ENCODE results near the gene TAMM41. TPM values are rescaled to one million over a fixed set of nuclear protein-coding genes. Genes with fewer than 3 reads are reported as not detected.

TAMM41 gene
- total RNA-seq, 2 donors from 2014 or later = 5.0 to 6.8 TPM

DNA sequence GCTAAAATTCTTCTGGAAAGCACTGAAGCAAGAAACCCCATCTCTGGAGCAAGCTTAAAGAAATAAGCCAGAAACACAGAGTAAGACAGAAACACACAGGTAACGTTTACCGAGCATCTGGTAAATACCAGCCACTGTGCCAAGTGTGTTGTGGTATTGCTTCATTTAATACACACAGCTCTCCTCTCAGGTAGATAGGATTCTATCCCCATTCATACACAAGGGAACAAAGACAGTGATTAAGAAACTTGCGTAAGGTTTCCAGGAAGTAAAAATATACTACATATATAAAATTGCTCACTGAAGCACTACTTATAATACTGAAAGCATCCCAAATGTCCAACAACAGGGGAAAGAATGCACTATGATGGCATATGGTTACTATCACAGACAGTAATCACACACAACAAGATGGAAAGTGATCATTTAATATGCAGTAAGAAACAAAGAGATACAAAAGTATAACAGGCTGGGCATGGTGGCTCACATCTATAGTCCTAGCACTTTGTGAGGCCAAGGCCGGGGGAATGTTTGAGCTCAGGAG is 27.5 kb downstream of the TAMM41 start:
- peaks cover 31% of the 10 kb centered on the region for H3K36me3 ChIP-seq
- no peak for DNase-seq (ENCODE audit: low spot score)
- TF ChIP-seq, protein P1, sequence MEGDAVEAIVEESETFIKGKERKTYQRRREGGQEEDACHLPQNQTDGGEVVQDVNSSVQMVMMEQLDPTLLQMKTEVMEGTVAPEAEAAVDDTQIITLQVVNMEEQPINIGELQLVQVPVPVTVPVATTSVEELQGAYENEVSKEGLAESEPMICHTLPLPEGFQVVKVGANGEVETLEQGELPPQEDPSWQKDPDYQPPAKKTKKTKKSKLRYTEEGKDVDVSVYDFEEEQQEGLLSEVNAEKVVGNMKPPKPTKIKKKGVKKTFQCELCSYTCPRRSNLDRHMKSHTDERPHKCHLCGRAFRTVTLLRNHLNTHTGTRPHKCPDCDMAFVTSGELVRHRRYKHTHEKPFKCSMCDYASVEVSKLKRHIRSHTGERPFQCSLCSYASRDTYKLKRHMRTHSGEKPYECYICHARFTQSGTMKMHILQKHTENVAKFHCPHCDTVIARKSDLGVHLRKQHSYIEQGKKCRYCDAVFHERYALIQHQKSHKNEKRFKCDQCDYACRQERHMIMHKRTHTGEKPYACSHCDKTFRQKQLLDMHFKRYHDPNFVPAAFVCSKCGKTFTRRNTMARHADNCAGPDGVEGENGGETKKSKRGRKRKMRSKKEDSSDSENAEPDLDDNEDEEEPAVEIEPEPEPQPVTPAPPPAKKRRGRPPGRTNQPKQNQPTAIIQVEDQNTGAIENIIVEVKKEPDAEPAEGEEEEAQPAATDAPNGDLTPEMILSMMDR (IDR thresholded peaks at IDR 0.05) = no peak
- no peaks in the 10 kb centered on the region for H3K9me3 ChIP-seq
- H3K27ac ChIP-seq = no peak overlapping the region
- H3K4me1 ChIP-seq = no peaks in the 10 kb centered on the region
- no peak overlapping the region for H3K4me3 ChIP-seq
- no peaks in the 10 kb centered on the region for H3K27me3 ChIP-seq

DNA sequence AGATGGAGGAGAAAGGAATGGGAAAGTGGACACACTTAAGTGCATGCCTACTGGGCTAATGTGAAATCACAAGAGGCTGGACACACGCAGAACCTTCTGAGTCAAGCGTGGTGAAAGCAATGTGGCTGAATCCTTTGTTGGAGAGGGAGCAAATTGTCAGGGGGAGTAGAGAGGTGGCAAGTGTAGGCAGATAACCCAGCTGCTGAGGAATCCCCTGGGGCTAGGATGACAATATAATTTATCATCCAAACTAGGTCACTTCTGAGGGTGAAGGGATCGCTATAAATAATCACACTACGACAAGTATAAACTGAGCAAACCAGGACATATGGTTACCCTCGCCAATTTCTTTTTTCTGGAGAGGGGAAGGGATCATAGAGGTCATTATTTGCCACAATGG is 28.7 kb downstream of the TAMM41 start:
- TF ChIP-seq, protein P1 (IDR thresholded peaks at IDR 0.05) = no peak
- Histone ChIP-seq H3K9me3 (no peaks in the 10 kb centered on the region), H3K4me1 (no peaks in the 10 kb centered on the region), H3K4me3 (no peak overlapping the region), H3K36me3 (peaks cover 36% of the 10 kb centered on the region), H3K27ac (no peak overlapping the region), H3K27me3 (no peaks in the 10 kb centered on the region)
- no peak for DNase-seq (ENCODE audit: low spot score)

DNA sequence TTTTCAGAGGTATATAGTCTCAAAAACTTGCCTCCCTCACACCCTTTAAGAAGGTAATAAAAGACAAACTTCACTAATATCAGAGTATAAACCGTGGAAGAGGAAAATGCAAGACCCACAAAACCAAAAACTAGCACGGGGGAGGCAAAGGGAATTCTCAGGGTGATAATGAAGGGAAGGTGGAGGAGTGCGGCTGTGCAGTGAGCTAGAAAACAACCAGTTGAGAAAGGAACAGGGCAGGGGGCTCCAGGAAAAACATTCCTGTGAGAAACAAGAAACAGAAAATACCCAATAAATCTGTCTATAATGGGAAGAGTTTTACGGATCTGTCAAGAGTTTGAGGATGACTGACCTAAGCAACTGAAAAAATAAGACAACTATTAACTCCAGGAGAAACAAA is 31.6 kb downstream of the TAMM41 start:
- H3K9me3 ChIP-seq = no peaks in the 10 kb centered on the region
- no peaks in the 10 kb centered on the region for H3K27me3 ChIP-seq
- no peak overlapping the region for H3K27ac ChIP-seq
- H3K4me3 ChIP-seq = no peak overlapping the region
- TF ChIP-seq, protein P1 (IDR thresholded peaks at IDR 0.05) = no peak
- H3K4me1 ChIP-seq = no peaks in the 10 kb centered on the region
- DNase-seq (ENCODE audit: low spot score) = no peak
- peaks cover 40% of the 10 kb centered on the region for H3K36me3 ChIP-seq

DNA sequence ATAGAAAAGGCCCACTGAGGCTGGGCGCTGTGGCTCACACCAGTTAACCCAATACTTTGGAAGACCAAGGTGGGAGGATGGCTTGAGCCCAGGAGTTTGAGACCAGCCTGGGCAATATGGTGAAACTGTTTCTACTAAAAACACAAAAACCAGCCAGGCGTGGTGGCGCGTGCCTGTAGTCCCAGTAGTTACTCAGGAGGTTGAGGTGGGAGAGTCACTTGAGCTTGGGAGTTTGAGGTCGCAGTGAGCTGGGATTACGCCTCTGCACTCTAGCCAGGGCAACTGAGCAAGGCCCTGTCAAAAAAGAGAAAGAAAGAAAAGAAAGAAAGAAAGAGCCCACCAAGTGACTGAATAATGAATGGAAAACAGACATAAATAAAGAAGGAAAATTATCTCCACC is 32.0 kb downstream of the TAMM41 start:
- Histone ChIP-seq H3K9me3 (no peaks in the 10 kb centered on the region), H3K4me1 (no peaks in the 10 kb centered on the region), H3K4me3 (no peak overlapping the region), H3K27me3 (no peaks in the 10 kb centered on the region), H3K36me3 (peaks cover 44% of the 10 kb centered on the region), H3K27ac (no peak overlapping the region)
- TF ChIP-seq, protein P1 (IDR thresholded peaks at IDR 0.05) = no peak
- no peak for DNase-seq (ENCODE audit: low spot score)

DNA sequence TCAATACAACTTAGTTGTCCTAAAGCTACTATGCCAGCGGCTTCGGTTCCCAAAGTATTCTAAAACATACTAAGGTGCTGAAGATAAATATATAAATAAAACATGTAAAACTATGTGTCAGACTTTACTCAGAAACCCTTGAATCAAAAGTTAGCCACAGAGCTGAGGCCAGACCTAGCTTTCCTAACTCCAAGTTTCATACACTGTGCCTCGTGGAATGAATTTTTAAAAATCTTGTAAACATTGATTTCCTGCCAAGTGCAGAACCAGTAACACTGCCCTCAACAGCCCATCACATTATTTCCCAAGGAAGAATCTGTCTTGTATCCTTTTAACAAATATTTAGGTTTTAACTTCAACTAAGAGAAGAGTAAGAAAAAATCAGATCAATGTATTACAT is 36.4 kb downstream of the TAMM41 start:
- DNase-seq (ENCODE audit: low spot score) = no peak
- Histone ChIP-seq H3K27me3 (no peaks in the 10 kb centered on the region), H3K27ac (no peak overlapping the region), H3K4me3 (no peak overlapping the region), H3K36me3 (peaks cover 59% of the 10 kb centered on the region), H3K9me3 (no peaks in the 10 kb centered on the region), H3K4me1 (no peaks in the 10 kb centered on the region)
- TF ChIP-seq, protein P1 (IDR thresholded peaks at IDR 0.05) = no peak

DNA sequence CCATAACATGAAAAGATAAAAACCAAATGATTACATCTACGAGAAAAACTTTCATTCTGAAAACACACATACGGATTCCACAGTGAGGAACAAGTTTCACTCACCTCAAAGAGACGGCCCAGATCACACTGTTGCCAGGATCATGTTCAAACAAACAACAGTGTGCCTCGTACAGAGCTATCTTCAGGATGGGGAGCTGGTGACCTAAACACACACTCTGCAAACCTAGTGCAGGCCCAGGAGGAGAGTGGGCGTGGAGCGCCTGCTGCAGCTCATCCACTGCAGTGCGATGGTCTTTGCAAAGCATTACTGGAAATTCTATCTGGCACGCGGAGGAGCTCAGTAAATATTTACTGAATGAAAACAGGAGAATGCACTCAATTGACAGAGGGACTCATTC is 38.5 kb downstream of the TAMM41 start:
- no peak overlapping the region for H3K27ac ChIP-seq
- no peaks in the 10 kb centered on the region for H3K27me3 ChIP-seq
- DNase-seq (ENCODE audit: low spot score) = no peak
- H3K4me3 ChIP-seq = no peak overlapping the region
- H3K9me3 ChIP-seq = no peaks in the 10 kb centered on the region
- TF ChIP-seq, protein P1 (IDR thresholded peaks at IDR 0.05) = no peak
- H3K4me1 ChIP-seq = no peaks in the 10 kb centered on the region
- H3K36me3 ChIP-seq = peaks cover 53% of the 10 kb centered on the region
